ENCODE data around the gene CCDC192. TPM values are rescaled to one million over a fixed set of nuclear protein-coding genes. Genes with fewer than 3 reads are reported as not detected.
"Not testable (repeated sequence)": the region's sequence is repeated elsewhere in the genome, so short reads cannot be mapped to it uniquely, and the experiment has no call there.

The CCDC192 gene, protein sequence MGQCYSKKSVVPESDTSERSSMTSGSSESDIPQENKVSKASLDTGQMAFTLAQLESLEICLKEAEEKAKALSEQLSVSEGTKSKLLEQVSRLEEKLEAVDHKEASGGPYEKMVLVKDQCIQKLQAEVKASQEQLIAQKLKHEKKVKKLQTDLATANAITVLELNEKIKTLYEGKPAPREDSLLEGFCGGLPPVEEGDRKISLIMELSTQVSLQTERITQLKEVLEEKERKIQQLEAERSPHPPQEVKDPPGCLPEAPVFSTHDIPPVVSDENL
- total RNA-seq: not detected in 2 replicates

DNA sequence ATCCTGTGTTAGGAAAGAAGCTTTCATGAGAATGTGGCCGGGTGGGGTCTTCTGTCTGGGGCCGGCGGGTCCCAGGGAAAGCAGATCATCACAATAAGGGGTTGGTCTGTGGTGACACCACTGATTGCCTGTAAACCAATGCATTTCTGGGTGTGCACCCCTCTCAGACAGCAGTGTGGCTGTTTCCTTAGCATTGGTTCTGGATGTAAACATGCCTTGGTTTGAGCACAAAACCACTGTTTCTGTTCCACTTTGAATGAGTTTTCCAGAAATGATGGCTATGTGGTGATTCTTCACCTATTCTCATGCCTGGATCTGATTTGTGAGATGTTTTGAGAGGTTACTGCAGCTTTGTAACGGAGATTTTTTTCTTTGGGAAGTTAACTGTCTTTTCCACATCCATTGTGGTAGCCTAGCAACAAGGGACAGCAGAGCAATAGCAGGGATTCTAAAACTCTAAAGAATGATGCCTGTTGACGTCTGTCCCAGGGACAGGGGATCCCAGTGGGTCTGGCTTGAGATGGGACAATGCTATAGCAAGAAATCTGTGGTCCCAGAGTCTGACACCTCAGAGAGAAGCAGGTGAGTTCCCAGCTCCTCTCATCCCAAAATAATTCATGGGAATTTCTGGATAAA is at the start of gene CCDC192:
CCDC192 (plus strand) TSS at position 466 of the 636 bp plus-strand sequence; CDS start at position 521, 55 bp downstream.
- DNase-seq: no peak

DNA sequence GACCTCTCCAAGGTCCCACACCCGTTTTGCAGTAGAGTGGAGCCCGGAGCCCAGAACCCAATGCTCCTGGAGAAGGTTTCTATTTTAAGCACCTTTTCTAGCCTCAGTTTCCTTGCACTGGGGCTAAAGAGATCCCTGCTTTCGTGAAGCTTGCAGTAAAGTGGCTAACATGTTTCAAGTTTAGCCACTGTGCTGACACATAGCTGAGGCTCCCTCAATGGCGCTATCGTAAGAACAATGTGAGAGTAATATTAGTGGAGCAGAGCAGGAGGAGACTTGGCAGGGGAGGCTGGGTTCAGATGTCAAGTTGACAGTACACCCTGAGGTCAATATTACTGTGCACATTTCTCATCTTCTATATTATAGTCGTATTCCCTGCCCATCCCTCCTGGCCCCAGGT is 46.4 kb upstream of the CCDC192 start:
- DNase-seq: no peak

DNA sequence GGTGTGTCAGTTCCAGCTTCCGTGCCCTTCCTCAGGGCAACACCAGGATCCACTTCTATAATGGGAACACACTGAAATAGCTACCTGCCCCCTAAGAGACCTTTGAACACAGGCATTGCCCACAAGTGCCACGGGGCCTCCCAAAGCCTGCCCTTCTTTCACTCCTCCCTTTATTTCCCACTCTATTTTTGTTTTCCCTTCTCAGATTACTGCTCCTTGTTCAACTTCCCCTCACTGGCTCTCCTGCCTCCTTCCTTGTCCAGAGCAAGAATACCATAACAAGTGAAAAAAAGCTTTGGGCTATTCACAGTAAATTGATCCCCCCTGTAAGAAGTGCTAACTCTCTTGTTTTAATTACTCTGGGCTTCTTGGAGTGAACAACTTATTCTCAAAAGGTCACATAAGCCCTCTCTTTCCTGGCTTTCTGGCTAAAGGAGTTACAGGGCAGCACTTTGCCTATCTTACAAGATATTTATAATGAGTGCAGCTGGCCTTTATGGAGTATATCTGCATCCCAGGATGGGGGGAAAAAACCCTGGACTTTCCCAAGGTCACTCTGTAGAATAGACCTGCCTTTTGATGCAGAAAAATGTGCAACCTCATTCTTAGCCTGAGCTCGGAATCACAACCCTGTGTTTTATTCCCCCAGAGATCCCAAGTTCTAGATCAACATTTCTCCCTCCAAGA is 43.0 kb upstream of the CCDC192 start:
- DNase-seq: no peak

DNA sequence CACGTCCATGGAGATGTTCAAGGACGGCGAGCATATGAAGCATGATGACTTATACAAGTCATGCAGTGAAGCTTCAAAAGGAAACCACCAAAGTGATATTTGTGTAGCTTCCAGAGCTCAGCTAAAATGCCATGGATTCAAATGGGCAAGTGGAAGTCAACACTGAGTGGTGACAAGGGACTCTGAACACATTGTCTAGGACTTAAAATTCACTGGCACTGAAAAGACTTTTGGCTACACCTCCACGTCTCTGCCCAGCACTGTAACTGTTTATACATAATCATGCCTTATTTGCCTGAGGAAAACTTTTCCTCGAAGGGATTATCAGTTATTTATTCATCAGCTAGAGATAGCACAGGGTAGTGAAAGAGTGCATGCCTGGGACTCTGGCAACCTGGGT is 39.1 kb upstream of the CCDC192 start:
- DNase-seq: no peak

DNA sequence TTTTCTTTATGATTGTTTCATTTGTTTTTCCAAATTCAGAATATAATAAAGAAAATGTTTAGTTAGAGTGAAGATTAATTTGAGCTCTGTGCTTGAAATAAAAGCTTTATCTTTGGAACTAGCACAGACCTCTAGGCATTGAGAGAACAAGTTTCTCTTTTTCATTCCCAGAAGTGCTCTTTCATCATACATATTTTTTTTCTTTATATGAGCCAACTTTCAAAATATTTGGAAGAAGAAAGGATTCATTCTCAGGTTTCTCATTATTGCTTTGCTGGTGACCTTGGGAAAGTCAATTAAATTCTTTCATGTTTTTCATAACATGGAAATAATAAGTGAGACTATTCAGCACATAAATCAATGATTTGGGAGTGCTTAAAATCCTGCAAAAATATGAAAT is 37.5 kb upstream of the CCDC192 start:
- DNase-seq: no peak

DNA sequence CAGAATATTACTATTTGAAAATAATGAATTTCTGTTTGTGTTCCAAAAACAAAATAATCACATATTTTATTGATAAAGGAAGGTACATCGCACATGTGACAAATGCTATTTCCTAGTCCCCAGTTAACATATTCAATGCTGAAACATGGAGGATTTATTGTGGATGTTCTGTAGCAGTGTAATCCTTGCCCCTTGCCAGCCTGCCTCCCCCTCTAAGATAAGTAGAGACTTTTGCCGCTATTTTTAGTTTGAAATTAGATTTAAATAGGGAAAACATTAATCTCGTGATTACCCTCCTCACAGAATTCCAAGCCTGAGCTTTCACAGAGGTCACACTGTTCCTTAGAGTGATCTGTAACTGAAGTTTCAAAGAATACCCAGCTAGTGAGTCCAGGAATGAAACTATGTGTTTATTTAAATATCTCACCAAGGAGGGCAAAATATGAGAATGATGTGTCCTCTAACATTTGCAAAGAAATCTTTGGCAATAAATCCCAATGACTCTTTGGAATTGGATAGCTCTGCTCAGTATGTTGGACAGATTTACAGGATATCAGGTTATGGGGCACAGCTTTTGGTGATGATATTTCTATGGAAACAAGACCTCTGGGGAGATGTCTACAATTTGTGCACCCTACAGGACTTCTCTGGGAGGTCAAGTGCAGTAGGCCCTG is 37.0 kb upstream of the CCDC192 start:
- DNase-seq: no peak

DNA sequence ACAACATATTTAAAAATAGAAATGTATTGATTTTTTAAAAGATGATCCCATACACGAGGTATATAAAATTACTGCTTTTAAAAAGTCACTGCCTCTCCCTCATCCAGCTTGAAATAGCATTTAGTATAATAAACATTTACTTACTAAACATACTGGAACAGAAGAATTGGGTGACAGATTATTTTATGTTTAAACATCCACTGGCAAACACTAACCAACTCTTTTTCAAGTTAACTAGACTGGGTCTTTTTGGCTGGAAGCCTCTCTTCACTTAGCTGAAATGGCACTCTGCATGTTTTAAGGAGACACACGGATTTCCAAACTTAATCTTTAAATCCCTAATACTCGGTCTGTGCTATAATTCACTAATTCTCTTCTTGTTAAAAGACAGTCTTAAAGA is 35.3 kb upstream of the CCDC192 start:
- no peak for DNase-seq

DNA sequence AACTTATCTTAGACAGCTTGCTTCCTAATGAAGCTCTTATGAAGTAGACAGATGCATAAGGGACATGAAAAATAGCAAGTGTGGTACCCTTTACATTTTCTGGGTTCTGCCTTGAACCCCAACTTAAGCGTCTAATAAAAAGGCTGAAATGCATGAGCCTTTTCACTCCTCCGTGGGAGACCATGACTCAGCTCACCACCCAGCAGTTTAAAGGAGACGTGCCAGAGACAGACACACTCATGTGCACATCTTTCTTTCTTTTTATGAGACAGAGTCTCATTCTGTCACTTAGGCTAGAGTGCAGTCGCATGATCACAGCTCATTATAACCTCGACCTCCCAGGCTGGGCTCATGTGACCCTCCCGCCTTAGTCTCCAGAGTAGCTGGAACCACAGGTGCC is 32.0 kb upstream of the CCDC192 start:
- DNase-seq: no peak

DNA sequence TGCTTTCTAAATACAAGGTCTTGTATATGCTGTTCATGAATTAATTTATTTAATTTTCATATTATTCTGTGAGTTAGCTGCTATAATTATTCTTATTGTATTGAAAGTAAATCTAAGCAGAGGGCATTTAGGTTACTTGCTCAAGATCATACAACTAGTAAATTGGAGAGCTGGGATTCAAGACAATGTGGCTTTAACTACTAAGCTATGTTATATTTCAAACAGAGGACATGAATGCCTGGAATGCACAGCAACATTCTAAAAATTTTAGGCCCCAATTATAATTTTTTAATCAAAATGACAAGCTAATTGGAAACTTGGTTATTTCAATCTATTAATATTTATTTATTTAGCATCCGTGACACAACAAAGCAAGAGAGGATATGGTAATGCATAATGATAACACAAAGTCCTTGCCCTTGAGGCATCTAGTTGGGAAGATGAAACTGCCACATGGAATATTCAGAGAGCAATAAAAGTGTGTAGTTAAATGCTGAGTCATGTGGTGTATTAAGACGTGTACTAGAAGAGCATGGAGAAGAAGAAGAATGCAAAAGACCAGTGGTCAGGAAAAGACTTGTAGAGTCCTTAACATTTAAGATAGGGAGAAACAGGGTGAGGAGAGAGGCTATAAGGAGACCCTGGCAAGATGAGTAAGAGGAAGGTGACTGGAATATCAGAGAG is 29.9 kb upstream of the CCDC192 start:
- no peak for DNase-seq

DNA sequence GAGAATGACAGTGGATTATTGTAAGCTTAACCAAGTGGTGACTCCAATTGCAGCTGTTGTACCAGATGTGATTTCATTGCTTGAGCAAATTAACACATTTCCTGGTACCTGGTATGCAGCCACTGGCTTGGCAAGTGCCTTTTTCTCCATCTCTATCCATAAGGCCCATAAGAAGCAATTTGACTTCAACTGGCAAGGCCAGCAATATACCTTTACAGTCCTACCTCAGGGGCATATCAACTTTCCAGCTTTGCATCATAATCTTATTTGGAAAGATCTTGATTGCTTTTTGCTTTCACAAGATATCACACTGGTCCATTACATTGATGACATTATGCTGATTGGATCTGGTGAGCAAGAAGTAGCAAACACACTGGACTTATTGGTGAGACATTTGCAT is 26.2 kb upstream of the CCDC192 start:
- DNase-seq: not testable (repeated sequence)

DNA sequence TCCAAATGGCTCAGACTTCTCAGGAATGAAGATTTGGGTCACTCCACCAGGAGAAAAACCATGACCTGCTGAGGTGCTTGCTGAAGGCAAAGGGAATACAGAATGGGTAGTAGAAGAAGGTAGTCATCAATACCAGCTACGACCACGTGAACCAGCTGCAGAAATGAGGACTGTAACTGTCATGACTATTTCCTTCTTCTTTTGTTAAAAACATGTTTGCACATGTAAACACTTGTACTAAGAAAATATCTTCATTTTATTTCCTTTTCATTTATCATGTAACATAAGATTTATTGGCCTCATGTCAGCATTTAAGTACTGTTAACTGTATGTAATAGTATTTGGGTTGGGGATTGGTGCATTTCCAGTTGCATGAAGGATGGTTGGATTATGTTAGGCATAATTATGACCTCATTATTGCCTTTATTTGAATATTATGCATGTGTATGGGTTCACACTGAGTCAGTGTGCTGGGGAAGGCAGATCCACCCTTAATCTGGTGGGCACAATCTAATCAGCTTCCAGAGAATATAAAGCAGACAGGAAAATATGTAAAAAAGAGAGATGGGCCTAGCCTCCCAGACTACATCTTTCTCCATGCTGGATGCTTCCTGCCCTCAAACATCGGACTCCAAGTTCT is 23.4 kb upstream of the CCDC192 start:
- DNase-seq: not testable (repeated sequence)

DNA sequence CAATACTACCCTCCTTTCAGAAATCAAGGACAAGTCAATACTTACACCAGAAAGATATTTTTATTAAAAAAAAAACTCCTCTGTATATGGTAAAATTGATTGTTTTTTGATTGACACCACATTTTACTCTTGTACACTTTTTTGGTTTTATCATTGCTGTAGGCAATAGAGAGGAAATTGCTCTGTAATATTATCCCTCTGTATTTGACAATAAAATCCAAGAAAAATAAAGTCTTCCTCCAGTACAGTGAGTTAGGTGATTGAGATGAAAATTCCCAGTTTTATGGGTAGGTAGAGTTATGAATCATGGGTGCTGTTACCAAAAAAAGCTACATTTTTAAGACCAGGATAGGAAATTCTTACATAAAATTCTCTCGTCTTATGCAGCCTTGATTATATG is 22.6 kb upstream of the CCDC192 start:
- no peak for DNase-seq

DNA sequence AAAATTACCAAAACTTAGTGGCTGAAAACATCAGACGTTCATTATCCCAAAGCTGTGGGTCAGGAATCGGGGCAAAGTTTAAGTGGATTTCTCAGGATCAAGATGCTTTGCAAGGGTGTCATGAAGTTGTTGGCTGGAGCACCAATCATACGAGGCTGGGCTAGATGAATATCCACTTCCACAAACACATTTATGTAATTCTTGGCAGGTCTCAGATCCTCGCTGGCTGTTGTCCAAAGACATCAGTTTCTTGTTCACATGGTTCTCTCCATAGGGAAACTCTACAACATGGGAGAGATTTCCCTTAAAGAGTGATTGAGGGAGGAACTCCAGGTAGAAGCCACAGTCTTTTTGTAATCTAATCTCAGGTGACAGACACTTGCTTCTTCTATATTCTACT is 20.2 kb upstream of the CCDC192 start:
- peak; percentile 41 for DNase-seq

DNA sequence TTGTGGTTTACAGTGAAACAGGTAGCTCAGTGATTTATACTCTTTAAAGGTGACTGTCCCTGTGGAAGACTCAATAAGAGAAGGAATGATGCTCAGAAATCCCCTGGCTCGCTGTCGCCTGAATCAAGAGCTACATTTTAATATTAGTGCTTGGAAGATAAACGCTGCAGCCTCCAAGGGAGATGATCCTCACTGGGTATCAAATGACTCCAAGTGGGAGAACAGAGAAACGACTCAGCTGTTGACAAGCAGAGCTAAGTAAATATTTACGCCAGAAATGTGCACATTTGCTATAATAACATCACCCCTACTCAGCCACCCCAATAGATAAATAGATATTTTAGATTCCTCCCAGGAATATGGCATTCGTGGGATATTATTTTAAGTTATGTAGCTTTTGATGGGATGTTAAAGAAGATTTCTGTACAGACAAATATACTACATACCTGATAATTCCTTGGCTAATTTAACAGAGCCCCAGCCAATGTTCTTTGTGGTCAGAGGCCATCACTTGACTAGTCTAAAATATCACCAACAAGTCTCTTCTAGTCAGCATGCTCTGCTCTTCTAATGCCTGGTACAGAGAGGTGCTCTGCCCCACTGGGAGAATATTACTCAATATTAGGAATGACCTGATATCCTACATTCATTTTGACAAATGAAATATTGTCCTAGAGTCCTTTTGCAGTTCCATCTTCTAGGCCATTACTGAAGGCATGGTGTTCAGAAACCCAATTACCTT is 18.3 kb upstream of the CCDC192 start:
- no peak for DNase-seq

DNA sequence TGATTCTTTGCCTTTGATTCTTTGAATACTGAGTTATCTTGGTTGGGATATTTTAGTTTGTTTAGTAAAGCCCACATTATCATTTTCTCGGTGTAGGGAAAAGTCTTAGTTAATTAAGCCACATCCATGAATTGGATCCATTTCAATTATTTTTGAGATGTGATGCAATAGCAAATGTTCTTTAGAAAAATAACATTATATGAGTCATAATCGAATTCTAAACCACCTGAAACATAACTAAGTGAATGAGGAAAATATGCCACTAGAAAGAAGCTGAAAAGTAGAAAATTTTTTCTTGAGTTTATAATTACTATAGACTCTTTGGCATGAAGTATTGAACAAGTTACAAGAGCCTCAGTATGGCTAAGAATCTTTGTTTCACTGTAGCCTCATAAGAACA is 17.5 kb upstream of the CCDC192 start:
- no peak for DNase-seq

DNA sequence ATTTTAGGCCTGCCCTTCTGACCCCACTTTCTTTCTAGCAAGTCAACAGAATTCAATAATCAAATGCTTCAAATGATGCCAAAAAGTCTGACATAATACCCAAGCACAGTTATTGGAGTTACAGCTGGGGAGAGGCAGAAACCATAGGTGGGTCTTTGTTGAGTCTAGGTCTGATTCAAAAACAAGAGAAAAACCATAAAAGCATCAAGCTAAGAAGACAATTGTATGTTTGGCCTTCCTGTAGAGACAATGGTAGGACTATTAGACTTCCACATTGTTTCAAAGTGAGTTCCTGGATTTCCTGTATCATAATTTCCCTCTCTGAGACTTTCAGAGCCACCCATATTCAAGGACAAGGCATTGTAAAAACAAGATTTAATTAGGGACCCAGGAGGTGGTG is 16.8 kb upstream of the CCDC192 start:
- DNase-seq: peak; percentile 15

DNA sequence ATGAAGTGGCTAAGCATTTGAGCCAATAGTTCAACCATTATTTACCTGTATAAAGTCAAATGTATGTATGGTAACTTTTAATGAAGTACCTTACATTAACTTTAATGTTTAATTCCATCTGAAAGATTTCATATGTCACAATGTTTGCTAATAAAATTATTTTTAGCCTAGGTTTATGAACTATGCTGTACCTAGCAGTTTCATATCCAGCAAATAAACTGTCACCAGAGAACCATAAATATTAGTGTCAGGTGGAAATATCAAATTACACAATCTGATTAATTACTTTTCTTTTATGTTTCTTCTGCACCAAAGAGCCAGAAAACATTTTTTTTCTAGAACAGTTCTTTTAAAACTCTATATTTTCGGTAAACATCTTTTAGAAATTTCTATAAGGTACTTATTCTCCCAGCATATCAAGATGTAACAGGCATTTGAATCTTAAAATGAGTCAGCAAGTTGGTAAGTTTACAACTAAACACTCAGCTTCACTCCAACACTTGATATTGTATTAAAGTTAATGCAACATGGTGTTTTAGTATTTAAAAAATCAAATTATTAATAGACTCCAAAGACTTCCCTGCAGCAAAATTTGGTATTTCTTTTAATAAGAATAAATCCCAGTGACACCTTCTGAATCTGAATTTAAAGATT is 8.5 kb upstream of the CCDC192 start:
- DNase-seq: no peak

DNA sequence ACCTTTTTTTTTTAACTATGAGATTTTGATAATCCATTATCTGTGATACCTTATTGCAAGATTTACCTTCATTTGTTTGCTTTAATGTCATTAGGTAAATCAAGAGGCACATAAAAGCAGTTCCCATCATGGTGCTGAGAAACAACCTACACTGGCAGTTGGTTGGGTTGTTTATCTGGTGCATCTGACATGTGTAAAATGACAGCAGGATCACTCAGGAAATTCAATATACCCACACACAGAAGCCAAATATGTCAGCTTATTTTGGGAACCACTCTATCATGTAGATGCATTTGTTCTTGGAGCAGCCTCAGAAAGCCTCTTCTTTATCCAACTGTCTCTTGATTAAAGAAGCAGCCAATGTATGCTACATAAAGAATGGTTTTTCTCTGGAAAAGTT is 7.8 kb upstream of the CCDC192 start:
- no peak for DNase-seq

DNA sequence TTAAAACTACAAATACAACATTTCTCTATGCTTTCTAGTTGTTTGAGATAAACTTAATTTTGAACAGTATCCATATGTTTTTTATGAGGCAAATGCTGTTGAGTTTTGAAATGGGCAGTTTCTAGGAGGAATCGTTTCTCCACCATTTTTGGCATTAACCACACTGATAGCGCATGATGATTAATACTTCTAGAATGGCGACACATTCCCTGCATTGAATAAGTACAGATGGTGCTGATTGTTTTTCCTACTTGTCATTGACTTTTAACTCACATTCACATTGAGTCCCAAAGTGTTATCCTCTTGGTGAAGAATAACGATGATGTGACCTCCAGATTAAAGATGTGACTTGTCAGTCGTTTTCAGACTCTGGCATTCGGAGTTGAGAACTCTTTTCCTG is 6.5 kb upstream of the CCDC192 start:
- no peak for DNase-seq

DNA sequence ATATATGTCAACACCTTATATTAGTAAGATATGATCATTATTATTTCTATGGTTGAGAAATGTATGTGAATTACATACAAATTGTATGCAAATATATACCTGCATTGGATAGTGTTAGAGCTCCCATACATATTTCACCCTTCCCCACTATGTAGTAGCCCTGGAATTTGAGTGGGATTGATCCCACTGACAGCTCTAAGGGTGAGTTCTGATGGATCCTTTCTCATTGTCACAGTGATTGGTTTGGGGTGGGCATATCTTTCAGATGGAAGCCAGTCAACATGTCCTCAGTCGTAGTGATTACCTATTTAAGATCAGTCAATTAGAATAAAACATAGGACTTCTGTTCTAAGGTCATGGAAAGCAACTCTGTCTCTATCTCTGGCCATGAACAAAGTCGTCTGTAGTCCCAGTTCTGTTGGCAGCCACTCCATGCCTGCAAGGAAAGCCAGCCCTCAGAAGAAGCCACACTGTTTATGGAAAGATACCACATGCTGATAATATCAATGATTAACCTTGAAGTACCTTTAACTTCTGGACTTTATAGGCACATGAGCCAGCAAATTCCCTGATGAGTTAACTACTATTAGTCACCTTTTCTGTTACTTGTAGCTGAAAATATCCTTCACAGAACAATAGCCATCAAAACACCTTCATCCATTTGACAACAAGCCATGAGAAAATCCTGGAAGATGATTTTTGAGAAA is 5.1 kb upstream of the CCDC192 start:
- DNase-seq: no peak
